Measurements from ENCODE around the gene GBGT1. TPM values are rescaled to one million over a fixed set of nuclear protein-coding genes. Genes with fewer than 3 reads are reported as not detected.

Gene GBGT1
- total RNA-seq, 1 experiment from 2014 or later: 16.5 TPM

DNA sequence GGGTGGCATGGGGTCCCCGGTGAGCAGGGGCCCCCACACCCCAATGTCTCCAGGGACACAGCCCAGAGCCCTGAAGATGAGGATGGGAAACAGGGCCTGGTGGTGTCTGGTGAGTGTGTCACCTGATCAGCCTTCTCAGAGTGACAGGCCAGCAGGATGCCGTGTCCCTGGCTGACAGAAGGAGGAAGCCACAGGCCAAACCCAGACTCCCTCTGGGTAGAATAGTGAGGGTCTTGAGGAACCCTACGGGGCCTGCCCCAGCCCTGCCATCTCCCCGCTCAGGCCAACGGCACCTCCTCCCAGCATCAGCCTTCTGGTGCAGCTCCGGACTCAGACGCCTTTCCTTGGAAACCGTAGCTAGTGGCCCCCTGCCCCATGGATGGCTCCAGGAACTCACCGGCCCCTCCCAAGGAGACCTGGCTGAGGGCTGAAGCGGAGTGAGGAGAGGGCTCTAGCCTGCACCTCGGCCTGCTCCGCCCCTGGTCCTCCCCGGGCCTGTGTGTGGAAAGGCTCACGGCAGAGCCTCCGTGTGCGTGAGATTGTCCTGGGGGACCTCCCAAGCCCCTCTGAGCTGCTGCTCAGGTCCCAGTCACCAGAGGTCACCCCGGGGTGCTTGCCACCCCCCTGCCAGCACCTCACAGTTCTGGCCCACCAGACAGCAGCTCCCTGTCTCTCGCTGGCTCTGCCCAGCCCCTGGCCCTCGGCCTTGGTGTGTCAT, 48.7 kb downstream of the GBGT1 start:
- Mint-ChIP-seq H3K27me3 (ENCODE audit: low read depth) (peaks cover 29% of the 10 kb centered on the region), H3K4me3 (no peak overlapping the region), H3K9me3 (no peaks in the 10 kb centered on the region), H3K36me3 (peaks cover 1% of the 10 kb centered on the region; the same call in 1 of the 2 replicates), H3K27ac (no peak overlapping the region), H3K4me1 (peaks cover 7% of the 10 kb centered on the region)
- POLR2A ChIA-PET: no interaction called here
- CTCF ChIA-PET: interaction anchor here (0.8 to 3.2 kb wide), 9 partner anchors 8 to 227 kb away, joined by 3 to 28 read pairs (median 4); no protein-coding TSS in a partner anchor
- no peak for DNase-seq (ENCODE audit: low spot score)
- no peak for TF ChIP-seq E2F1 (CRISPR knock-in tag; IDR thresholded peaks at IDR 0.05)
- TF ChIP-seq ATF2 (CRISPR knock-in tag; IDR thresholded peaks at IDR 0.05; ENCODE audit: borderline replicate concordance, low read depth): no peak
- TF ChIP-seq, protein P1, sequence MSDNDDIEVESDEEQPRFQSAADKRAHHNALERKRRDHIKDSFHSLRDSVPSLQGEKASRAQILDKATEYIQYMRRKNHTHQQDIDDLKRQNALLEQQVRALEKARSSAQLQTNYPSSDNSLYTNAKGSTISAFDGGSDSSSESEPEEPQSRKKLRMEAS (CRISPR knock-in tag; IDR thresholded peaks at IDR 0.05): no peak
- no peak for TF ChIP-seq FOXK1 (CRISPR knock-in tag; IDR thresholded peaks at IDR 0.05)
- no peak for TF ChIP-seq ELF4 (CRISPR knock-in tag; IDR thresholded peaks at IDR 0.05; ENCODE audit: low read depth)
- no peak for TF ChIP-seq ATF1 (CRISPR knock-in tag; IDR thresholded peaks at IDR 0.05)
- no peak for TF ChIP-seq MXD4 (CRISPR knock-in tag; IDR thresholded peaks at IDR 0.05; ENCODE audit: borderline replicate concordance)
- TF ChIP-seq MLX (CRISPR knock-in tag; IDR thresholded peaks at IDR 0.05): no peak
- TF ChIP-seq, protein P2, sequence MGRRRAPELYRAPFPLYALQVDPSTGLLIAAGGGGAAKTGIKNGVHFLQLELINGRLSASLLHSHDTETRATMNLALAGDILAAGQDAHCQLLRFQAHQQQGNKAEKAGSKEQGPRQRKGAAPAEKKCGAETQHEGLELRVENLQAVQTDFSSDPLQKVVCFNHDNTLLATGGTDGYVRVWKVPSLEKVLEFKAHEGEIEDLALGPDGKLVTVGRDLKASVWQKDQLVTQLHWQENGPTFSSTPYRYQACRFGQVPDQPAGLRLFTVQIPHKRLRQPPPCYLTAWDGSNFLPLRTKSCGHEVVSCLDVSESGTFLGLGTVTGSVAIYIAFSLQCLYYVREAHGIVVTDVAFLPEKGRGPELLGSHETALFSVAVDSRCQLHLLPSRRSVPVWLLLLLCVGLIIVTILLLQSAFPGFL (CRISPR knock-in tag; IDR thresholded peaks at IDR 0.05; ENCODE audit: borderline replicate concordance): no peak
- TF ChIP-seq, protein P3, sequence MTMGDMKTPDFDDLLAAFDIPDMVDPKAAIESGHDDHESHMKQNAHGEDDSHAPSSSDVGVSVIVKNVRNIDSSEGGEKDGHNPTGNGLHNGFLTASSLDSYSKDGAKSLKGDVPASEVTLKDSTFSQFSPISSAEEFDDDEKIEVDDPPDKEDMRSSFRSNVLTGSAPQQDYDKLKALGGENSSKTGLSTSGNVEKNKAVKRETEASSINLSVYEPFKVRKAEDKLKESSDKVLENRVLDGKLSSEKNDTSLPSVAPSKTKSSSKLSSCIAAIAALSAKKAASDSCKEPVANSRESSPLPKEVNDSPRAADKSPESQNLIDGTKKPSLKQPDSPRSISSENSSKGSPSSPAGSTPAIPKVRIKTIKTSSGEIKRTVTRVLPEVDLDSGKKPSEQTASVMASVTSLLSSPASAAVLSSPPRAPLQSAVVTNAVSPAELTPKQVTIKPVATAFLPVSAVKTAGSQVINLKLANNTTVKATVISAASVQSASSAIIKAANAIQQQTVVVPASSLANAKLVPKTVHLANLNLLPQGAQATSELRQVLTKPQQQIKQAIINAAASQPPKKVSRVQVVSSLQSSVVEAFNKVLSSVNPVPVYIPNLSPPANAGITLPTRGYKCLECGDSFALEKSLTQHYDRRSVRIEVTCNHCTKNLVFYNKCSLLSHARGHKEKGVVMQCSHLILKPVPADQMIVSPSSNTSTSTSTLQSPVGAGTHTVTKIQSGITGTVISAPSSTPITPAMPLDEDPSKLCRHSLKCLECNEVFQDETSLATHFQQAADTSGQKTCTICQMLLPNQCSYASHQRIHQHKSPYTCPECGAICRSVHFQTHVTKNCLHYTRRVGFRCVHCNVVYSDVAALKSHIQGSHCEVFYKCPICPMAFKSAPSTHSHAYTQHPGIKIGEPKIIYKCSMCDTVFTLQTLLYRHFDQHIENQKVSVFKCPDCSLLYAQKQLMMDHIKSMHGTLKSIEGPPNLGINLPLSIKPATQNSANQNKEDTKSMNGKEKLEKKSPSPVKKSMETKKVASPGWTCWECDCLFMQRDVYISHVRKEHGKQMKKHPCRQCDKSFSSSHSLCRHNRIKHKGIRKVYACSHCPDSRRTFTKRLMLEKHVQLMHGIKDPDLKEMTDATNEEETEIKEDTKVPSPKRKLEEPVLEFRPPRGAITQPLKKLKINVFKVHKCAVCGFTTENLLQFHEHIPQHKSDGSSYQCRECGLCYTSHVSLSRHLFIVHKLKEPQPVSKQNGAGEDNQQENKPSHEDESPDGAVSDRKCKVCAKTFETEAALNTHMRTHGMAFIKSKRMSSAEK (CRISPR knock-in tag; IDR thresholded peaks at IDR 0.05; ENCODE audit: borderline replicate concordance): no peak
- TF ChIP-seq, protein P4, sequence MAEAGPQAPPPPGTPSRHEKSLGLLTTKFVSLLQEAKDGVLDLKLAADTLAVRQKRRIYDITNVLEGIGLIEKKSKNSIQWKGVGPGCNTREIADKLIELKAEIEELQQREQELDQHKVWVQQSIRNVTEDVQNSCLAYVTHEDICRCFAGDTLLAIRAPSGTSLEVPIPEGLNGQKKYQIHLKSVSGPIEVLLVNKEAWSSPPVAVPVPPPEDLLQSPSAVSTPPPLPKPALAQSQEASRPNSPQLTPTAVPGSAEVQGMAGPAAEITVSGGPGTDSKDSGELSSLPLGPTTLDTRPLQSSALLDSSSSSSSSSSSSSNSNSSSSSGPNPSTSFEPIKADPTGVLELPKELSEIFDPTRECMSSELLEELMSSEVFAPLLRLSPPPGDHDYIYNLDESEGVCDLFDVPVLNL (CRISPR knock-in tag; IDR thresholded peaks at IDR 0.05; ENCODE audit: borderline replicate concordance, low read depth): no peak
- TF ChIP-seq NR3C1 (CRISPR knock-in tag; conservative IDR thresholded peaks at IDR 0.05; ENCODE audit: low read depth): no peak
- TF ChIP-seq TCF7 (CRISPR knock-in tag; IDR thresholded peaks at IDR 0.05; ENCODE audit: low read depth): no peak
- TF ChIP-seq, protein P5, sequence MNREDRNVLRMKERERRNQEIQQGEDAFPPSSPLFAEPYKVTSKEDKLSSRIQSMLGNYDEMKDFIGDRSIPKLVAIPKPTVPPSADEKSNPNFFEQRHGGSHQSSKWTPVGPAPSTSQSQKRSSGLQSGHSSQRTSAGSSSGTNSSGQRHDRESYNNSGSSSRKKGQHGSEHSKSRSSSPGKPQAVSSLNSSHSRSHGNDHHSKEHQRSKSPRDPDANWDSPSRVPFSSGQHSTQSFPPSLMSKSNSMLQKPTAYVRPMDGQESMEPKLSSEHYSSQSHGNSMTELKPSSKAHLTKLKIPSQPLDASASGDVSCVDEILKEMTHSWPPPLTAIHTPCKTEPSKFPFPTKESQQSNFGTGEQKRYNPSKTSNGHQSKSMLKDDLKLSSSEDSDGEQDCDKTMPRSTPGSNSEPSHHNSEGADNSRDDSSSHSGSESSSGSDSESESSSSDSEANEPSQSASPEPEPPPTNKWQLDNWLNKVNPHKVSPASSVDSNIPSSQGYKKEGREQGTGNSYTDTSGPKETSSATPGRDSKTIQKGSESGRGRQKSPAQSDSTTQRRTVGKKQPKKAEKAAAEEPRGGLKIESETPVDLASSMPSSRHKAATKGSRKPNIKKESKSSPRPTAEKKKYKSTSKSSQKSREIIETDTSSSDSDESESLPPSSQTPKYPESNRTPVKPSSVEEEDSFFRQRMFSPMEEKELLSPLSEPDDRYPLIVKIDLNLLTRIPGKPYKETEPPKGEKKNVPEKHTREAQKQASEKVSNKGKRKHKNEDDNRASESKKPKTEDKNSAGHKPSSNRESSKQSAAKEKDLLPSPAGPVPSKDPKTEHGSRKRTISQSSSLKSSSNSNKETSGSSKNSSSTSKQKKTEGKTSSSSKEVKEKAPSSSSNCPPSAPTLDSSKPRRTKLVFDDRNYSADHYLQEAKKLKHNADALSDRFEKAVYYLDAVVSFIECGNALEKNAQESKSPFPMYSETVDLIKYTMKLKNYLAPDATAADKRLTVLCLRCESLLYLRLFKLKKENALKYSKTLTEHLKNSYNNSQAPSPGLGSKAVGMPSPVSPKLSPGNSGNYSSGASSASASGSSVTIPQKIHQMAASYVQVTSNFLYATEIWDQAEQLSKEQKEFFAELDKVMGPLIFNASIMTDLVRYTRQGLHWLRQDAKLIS (CRISPR knock-in tag; IDR thresholded peaks at IDR 0.05; ENCODE audit: borderline replicate concordance): no peak
- no peak for TF ChIP-seq SMAD4 (CRISPR knock-in tag; IDR thresholded peaks at IDR 0.05)
- no peak for TF ChIP-seq CREM (CRISPR knock-in tag; IDR thresholded peaks at IDR 0.05)
- TF ChIP-seq EMX1 (CRISPR knock-in tag; IDR thresholded peaks at IDR 0.05): no peak
- TF ChIP-seq NFYB (CRISPR knock-in tag; conservative IDR thresholded peaks at IDR 0.05; ENCODE audit: low read depth): no peak
- TF ChIP-seq ZSCAN18 (CRISPR knock-in tag; IDR thresholded peaks at IDR 0.05): no peak
- ATAC-seq: no peak

Measured in WTC11 (cell line).